Keratinocyte (primary cell): Measurements from ENCODE around the gene MTHFR. TPM values are rescaled to one million over a fixed set of nuclear protein-coding genes. Genes with fewer than 3 reads are reported as not detected.

Experiments used
- DNase-seq: peaks from one replicate; pipeline ENCODE4 v3.0.0-alpha.2; 2011; ENCODE audit warnings: low read depth, missing footprints, low spot score
- FAIRE-seq: peaks from 2 replicates; lab custom pipeline; 2011; peaks lifted over from hg19 to GRCh38; lab: Jason Lieb, UNC
- H2AFZ ChIP-seq: 2 replicates; pipeline ENCODE4 v1.6.0; 2012; ENCODE audit warnings: low read length, control low read depth, inconsistent platforms; ENCODE audit not compliant: control insufficient read depth
- H3K27ac ChIP-seq: 2 replicates; pipeline ENCODE4 v1.5.1; 2011; ENCODE audit warnings: low read length; ENCODE audit not compliant: control insufficient read depth, insufficient read depth
- H3K27me3 ChIP-seq: 3 replicates; pipeline ENCODE4 v1.6.0; 2011; ENCODE audit warnings: low read length; ENCODE audit not compliant: control insufficient read depth, insufficient read depth; ENCODE audit errors: extremely low read depth
- H3K36me3 ChIP-seq, 2 experiments: 2 replicates in 1 of 2; 3 replicates in 1 of 2; pipeline ENCODE4 v1.5.1; 2011; ENCODE audit warnings: low read length in 2 of 2, mild to moderate bottlenecking in 1 of 2; ENCODE audit not compliant: control insufficient read depth in 2 of 2, insufficient read depth in 2 of 2; ENCODE audit errors: extremely low read depth in 1 of 2
- H3K4me1 ChIP-seq: 3 replicates; pipeline ENCODE4 v1.5.1; 2011; ENCODE audit warnings: low read length; ENCODE audit not compliant: control insufficient read depth, insufficient read depth; ENCODE audit errors: extremely low read depth
- H3K4me2 ChIP-seq: 3 replicates; pipeline ENCODE4 v1.6.0; 2011; ENCODE audit warnings: low read depth, low read length; ENCODE audit not compliant: control insufficient read depth, insufficient read depth; ENCODE audit errors: extremely low read depth
- H3K4me3 ChIP-seq, 3 experiments: fragments of 200-600 bp in 1 of 3; sonication (generic) in 1 of 3; 2 replicates in 2 of 3; 3 replicates in 1 of 3; pipeline ENCODE4 v1.5.1; 2011 to 2016; ENCODE audit warnings: low read length in 3 of 3, mild to moderate bottlenecking in 3 of 3, control low read depth in 2 of 3, inconsistent platforms in 1 of 3, low read depth in 1 of 3, mixed read lengths in 1 of 3, mixed run types in 1 of 3, moderate library complexity in 1 of 3; ENCODE audit not compliant: control insufficient read depth in 2 of 3, insufficient read depth in 2 of 3; ENCODE audit errors: extremely low read depth in 1 of 3
- H3K79me2 ChIP-seq: 2 replicates; pipeline ENCODE4 v1.6.0; 2012; ENCODE audit warnings: low read length; ENCODE audit not compliant: control insufficient read depth, insufficient read depth
- H3K9ac ChIP-seq: 3 replicates; pipeline ENCODE4 v1.6.0; 2011; ENCODE audit warnings: low read length; ENCODE audit not compliant: control insufficient read depth, insufficient read depth; ENCODE audit errors: extremely low read depth
- H3K9me1 ChIP-seq: 3 replicates; pipeline ENCODE4 v1.6.0; 2011; ENCODE audit warnings: low read length; ENCODE audit not compliant: control insufficient read depth, insufficient read depth; ENCODE audit errors: extremely low read depth
- H3K9me3 ChIP-seq: 2 replicates; pipeline ENCODE4 v1.5.1; 2012; ENCODE audit warnings: low read depth, low read length; ENCODE audit not compliant: control insufficient read depth
- H4K20me1 ChIP-seq: 3 replicates; pipeline ENCODE4 v1.6.0; 2011; ENCODE audit warnings: low read length; ENCODE audit not compliant: control insufficient read depth, insufficient read depth; ENCODE audit errors: extremely low read depth
- EZH2 ChIP-seq: IDR thresholded peaks from one replicate; pipeline ENCODE4 v1.6.1; 2012; ENCODE audit warnings: inconsistent platforms, mild to moderate bottlenecking, low read length, moderate library complexity
- dilution Hi-C: fragments of 300-500 bp; cut with MboI; formaldehyde crosslinking; loops from one replicate; pipeline ENCODE4 v1.7.0; 2020; ENCODE audit warnings: low sequenced_read_pairs; ENCODE audit not compliant: extremely low pct_ligation_motif_present
- polyA plus RNA-seq, 5 experiments: library from polyadenylated mRNA; depleted of rRNA in 3 of 5; stranded (reverse) in 3 of 5; stranded (forward) in 1 of 5; unstranded in 1 of 5; fragments of >200 nt; gene quantifications; 1 replicate in 1 of 5; 2 replicates in 3 of 5; 3 replicates in 1 of 5; pipeline versions ENCODE4 v1.2.1 to v1.2.3, GENCODE V29; 2011 to 2012; ENCODE audit warnings: missing spikeins in 2 of 5, low read depth in 1 of 5, low replicate concordance in 1 of 5
- TF ChIP-seq, protein P1 (sequence below), 3 experiments: IDR thresholded peaks in 1 of 3; conservative IDR thresholded peaks in 1 of 3; optimal IDR thresholded peaks in 1 of 3; 2 replicates in 2 of 3; 3 replicates in 1 of 3; pipeline versions ENCODE3 to v1.5.1; 2011; ENCODE audit warnings: low read length in 3 of 3, mild to moderate bottlenecking in 3 of 3, moderate library complexity in 2 of 3, control low read depth in 1 of 3, inconsistent platforms in 1 of 3; ENCODE audit not compliant: insufficient read depth in 2 of 3; ENCODE audit errors: extremely low read depth in 1 of 3

MTHFR gene
- polyA plus RNA-seq, 1 donor (not counting 4 experiments of a cell fraction or from before 2014, with no cell fraction given), result 5.2 TPM

DNA sequence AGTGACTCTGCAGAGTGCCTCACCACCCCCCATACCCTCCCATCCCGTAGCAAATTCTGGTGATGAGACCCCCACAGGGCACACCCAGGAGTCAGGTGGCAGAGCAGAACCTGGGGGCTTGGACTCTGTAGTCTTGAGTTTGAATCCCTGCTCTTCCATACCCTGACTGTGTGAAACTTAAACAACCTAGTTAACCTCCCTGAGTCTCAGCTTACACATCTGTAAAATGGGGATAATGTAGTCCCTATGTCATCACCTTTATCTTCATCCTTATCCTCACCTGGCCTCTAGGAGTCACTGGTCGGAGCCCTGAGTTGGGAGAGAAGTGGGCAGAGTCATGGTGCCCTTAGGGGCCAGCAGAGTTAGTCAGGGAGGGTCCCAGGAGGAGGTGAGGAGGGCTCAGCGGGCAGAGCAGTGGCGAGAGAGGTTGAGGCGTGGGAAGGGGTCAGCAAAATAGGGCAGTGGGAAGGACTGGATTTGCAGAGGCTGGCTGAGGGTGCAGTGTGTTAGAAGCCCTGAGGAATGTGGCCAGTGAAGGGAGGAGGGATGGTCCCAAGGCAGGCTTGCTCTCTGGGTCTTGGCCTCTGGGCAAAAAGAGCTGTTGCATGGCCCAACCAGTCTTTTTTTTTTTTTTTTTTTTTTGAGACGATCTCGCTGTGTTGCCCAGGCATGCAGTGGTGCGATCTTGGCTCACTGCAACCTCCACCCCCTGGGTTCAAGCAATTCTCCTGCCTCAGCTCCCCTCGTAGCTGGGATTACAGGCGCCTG is 25.2 kb downstream of the MTHFR start:
- dilution Hi-C loops, result no loop called here
- no peak for DNase-seq
- no peaks in the 10 kb centered on the region for H4K20me1 ChIP-seq

DNA sequence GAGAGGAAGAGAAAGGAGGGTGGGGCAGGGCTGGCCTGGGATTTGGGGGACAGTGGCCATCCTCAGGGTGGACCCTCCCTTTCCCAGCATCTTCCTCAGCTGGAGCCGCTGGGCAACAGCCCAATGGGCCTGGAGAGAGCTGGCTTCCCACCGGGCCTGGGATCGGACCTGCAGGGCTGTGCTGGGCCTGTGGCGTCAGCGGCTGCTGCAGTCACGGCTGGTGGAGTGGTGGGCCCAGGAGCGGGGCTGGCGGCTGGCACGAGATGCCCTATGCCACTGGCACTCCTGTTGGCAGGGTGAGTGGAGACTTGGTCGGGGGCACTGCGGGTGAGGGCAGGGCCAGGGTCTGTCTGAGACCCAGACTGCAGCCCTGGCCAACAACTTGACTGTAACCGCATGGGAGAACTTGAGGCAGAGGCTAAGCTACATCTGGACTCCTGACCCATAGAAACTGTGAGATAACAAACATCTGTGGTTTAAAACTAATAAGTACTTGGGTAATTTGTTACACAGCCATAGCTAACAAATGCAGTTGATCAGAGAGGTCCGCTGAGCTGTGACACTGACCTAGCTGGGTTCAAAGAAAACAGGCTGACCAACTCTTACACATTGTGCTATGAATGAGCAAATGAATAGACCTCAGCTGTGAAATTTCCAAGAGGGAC is 25.9 kb downstream of the MTHFR start:
- no peak for FAIRE-seq
- Histone ChIP-seq H3K36me3 (no peaks in the 10 kb centered on the region), H4K20me1 (no peaks in the 10 kb centered on the region), H3K79me2 (no peaks in the 10 kb centered on the region), H3K9me1 (no peaks in the 10 kb centered on the region), H3K9ac (no peak overlapping the region), H3K4me2 (no peak overlapping the region), H3K9me3 (no peaks in the 10 kb centered on the region), H3K27me3 (no peaks in the 10 kb centered on the region), H3K4me3 (no peak overlapping the region), H3K27ac (no peak overlapping the region), H3K4me1 (peaks cover 4% of the 10 kb centered on the region), H2AFZ (no peak overlapping the region)
- DNase-seq, result no peak
- TF ChIP-seq, protein P1, sequence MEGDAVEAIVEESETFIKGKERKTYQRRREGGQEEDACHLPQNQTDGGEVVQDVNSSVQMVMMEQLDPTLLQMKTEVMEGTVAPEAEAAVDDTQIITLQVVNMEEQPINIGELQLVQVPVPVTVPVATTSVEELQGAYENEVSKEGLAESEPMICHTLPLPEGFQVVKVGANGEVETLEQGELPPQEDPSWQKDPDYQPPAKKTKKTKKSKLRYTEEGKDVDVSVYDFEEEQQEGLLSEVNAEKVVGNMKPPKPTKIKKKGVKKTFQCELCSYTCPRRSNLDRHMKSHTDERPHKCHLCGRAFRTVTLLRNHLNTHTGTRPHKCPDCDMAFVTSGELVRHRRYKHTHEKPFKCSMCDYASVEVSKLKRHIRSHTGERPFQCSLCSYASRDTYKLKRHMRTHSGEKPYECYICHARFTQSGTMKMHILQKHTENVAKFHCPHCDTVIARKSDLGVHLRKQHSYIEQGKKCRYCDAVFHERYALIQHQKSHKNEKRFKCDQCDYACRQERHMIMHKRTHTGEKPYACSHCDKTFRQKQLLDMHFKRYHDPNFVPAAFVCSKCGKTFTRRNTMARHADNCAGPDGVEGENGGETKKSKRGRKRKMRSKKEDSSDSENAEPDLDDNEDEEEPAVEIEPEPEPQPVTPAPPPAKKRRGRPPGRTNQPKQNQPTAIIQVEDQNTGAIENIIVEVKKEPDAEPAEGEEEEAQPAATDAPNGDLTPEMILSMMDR (optimal IDR thresholded peaks at IDR 0.05 in 1 of 3, IDR thresholded peaks at IDR 0.05 in 1 of 3, conservative IDR thresholded peaks at IDR 0.05 in 1 of 3; ENCODE audit: extremely low read depth in 1 of 3, insufficient read depth in 2 of 3, low read length in 3 of 3), result no peak
- TF ChIP-seq EZH2, result no peak
- dilution Hi-C loops, result no loop called here

More for the DNA sequence above, 25.2 kb downstream of the MTHFR start:
- Histone ChIP-seq H3K4me3 (no peak overlapping the region), H3K27ac (no peak overlapping the region), H3K4me1 (peaks cover 4% of the 10 kb centered on the region), H3K9me3 (no peaks in the 10 kb centered on the region), H3K27me3 (no peaks in the 10 kb centered on the region), H3K79me2 (no peaks in the 10 kb centered on the region), H3K9ac (no peak overlapping the region), H3K4me2 (no peak overlapping the region), H2AFZ (no peak overlapping the region), H3K9me1 (no peaks in the 10 kb centered on the region), H3K36me3 (no peaks in the 10 kb centered on the region)
- TF ChIP-seq, protein P1 (optimal IDR thresholded peaks at IDR 0.05 in 1 of 3, IDR thresholded peaks at IDR 0.05 in 1 of 3, conservative IDR thresholded peaks at IDR 0.05 in 1 of 3; ENCODE audit: extremely low read depth in 1 of 3, insufficient read depth in 2 of 3, low read length in 3 of 3), result no peak
- no peak for TF ChIP-seq EZH2
- no peak for FAIRE-seq
